ENCODE measurements around the gene FAM222A. TPM values are rescaled to one million over a fixed set of nuclear protein-coding genes. Genes with fewer than 3 reads are reported as not detected.
A peak's percentile ranks its signal among the peaks of the same experiment; 100 is the strongest.

Gene FAM222A
- total RNA-seq, 1 experiment from 2014 or later = 2.8 TPM

DNA sequence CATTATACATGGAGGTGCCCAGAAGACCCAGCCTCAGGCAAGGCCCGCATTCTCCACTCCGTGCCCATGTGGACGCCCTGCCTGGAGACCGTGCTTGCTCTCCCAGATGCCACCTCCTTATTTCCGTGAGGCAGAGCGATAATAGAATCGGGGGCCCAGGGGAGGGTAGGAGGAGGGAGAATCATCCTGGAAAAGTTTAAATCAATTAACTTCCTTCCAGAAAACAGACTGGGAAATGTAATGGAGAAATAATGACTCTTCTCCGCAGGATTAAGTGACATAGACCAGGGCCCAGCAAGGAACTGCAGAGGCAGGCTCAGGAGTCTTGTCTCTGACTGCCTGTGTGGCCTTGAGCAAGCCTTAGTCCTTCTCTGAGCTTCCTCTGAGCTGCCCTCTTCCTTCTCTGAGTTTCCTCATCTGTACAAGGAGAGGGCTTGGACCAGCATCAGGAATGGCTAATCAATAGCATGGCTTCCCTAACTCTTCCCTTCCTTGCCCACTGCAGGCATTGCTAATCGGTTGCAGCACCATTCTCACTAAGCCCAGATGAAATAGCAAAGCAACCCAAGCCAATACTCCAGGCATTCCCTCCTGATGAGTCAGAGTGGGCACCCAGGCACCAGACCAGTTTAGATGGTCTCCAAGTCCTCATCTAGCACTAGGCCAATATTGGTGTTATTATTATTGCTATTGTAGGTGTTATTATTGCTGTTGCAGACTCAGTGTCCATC is 11.3 kb upstream of the FAM222A start:
- no peak for TF ChIP-seq CTCF (conservative IDR thresholded peaks at IDR 0.05)
- H2AFZ ChIP-seq (ENCODE audit: low read length) = no peak overlapping the region
- no peak overlapping the region for H4K91ac ChIP-seq (ENCODE audit: insufficient read length, low read depth, low read length)
- H3K9me3 ChIP-seq (ENCODE audit: control insufficient read depth, low read depth, low read length) = no peaks in the 10 kb centered on the region
- no peak overlapping the region for H2AK5ac ChIP-seq (ENCODE audit: insufficient read length, low read length)
- no peak overlapping the region for H3T11ph ChIP-seq (ENCODE audit: low read length)
- H3K27ac ChIP-seq (ENCODE audit: insufficient read length, low read depth, low read length) = no peak overlapping the region
- WGBS (ENCODE audit: extremely low coverage, insufficient read length, low lambda C conversion rate) = no CpG with 5 or more reads among the region's 9 CpGs
- no peaks in the 10 kb centered on the region for H4K20me1 ChIP-seq (ENCODE audit: control insufficient read depth, insufficient read depth, insufficient read length)
- H2BK120ac ChIP-seq (ENCODE audit: low read depth, low read length, poor library complexity, severe bottlenecking) = no peak overlapping the region
- H3K9ac ChIP-seq (ENCODE audit: extremely low read depth, insufficient read length, low read length) = no peak overlapping the region
- no peak for DNase-seq
- H3K23ac ChIP-seq (ENCODE audit: insufficient read length, low read depth, low read length) = no peak overlapping the region
- Mint-ChIP-seq H3K27me3 (ENCODE audit: low read depth) (peaks cover 3% of the 10 kb centered on the region; the same call in 1 of the 2 replicates), H3K9me3 (no peaks in the 10 kb centered on the region), H3K4me3 (no peak overlapping the region), H3K4me1 (peaks cover 6 to 21% of the 10 kb centered on the region in 2 experiments), H3K27ac (peak overlapping the region in 1 of 3 experiments; percentile 76; a peak in 1 of 7 replicates), H3K36me3 (ENCODE audit: insufficient read depth in 1 of 3, low read depth in 3 of 3) (no peaks in the 10 kb centered on the region)
- H2BK12ac ChIP-seq (ENCODE audit: insufficient read length, low read depth, low read length) = no peak overlapping the region
- H2BK15ac ChIP-seq (ENCODE audit: low read depth, low read length) = no peak overlapping the region
- no peak overlapping the region for H3K56ac ChIP-seq (ENCODE audit: insufficient read length, low read depth, low read length)
- H3K4me2 ChIP-seq (ENCODE audit: insufficient read depth, insufficient read length, low read length) = no peak overlapping the region
- no peak overlapping the region for H3K14ac ChIP-seq (ENCODE audit: insufficient read depth, low read length)
- H3K4me1 ChIP-seq (ENCODE audit: insufficient read depth, low read length) = no peaks in the 10 kb centered on the region
- H4K5ac ChIP-seq (ENCODE audit: insufficient read length, low read depth, low read length) = no peak overlapping the region
- no peak overlapping the region for H3K18ac ChIP-seq (ENCODE audit: insufficient read length, low read depth, low read length)
- no peaks in the 10 kb centered on the region for H3K27me3 ChIP-seq (ENCODE audit: insufficient read depth, low read length)
- H3K23me2 ChIP-seq (ENCODE audit: insufficient read length, low read depth, low read length, poor library complexity, severe bottlenecking) = no peaks in the 10 kb centered on the region
- H2BK20ac ChIP-seq (ENCODE audit: low read depth, low read length, poor library complexity, severe bottlenecking) = no peak overlapping the region
- H3K4ac ChIP-seq (ENCODE audit: low read depth, low read length) = no peak overlapping the region
- H2BK5ac ChIP-seq (ENCODE audit: insufficient read length, low read length) = no peak overlapping the region
- H4K8ac ChIP-seq (replicated peaks; ENCODE audit: insufficient read length, low read depth, low read length) = no peak overlapping the region
- H3K79me2 ChIP-seq (ENCODE audit: insufficient read depth, low read length) = no peaks in the 10 kb centered on the region
- H3K79me1 ChIP-seq (ENCODE audit: insufficient read depth, low read depth, low read length, poor library complexity, severe bottlenecking) = no peaks in the 10 kb centered on the region

Measured in H9 (cell line).